Measurements from ENCODE around the gene HBB. TPM values are rescaled to one million over a fixed set of nuclear protein-coding genes. Genes with fewer than 3 reads are reported as not detected.

Gene HBB
- polyA plus RNA-seq, 2 of the 4 experiments (the other 2 are of a cell fraction), result not detected

- WGBS (ENCODE audit: missing lambda C conversion rate), result 31% methylated on average over 2 of the region's 2 CpGs
Measured at GRCh38 chr11:5237420-5237819, 10.5 kb upstream of the HBB start.

DNA sequence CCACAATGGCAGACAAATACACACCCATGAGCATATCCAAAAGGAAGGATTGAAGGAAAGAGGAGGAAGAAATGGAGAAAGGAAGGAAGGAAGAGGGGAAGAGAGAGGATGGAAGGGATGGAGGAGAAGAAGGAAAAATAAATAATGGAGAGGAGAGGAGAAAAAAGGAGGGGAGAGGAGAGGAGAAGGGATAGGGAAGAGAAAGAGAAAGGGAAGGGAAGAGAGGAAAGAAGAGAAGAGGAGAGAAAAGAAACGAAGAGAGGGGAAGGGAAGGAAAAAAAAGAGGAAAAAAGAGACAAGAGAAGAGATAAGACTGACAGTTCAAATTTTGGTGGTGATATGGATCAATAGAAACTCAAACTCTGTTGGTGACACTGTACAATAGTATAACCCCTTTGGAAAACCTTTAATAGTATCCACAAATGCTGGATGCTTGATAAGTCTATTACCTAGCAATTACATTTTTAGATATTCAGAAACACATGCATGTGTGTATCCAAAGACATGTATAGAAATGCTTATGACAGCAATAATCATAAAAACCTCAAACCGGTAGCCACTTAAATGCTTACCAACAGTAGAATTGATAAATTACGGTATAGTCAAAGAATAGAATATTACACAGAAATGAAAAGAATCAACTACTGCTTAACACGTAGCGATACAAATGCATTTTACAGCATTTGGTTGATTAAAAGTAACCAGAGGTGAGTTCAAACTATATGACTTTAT is 8.7 kb upstream of the HBB start:
- DNase-seq (ENCODE audit: low read depth in 1 of 2, low spot score in 1 of 2) (no peak), ATAC-seq (no peak), FAIRE-seq (no peak)
- Histone ChIP-seq H3K4me1 (no peaks in the 10 kb centered on the region), H3K4me2 (no peak overlapping the region), H3K27ac (no peak overlapping the region), H3K9me3 (no peaks in the 10 kb centered on the region), H3K4me3 (no peak overlapping the region)
- no peak for TF ChIP-seq KDM1A (IDR thresholded peaks at IDR 0.05; ENCODE audit: low read depth)
- no peak for TF ChIP-seq HOXA7 (CRISPR knock-in tag; IDR thresholded peaks at IDR 0.05)
- TF ChIP-seq MAFK (IDR thresholded peaks at IDR 0.05; ENCODE audit: partially characterized antibody), result peak; percentile 62
- POLR2A ChIA-PET, result no interaction called here
- 50% methylated on average over 5 of the region's 5 CpGs for WGBS (ENCODE audit: missing lambda C conversion rate)
- CTCF ChIA-PET, result no interaction called here

More at GRCh38 chr11:5237420-5237819, 10.5 kb upstream of the HBB start:
- no peak for ATAC-seq
- H3K4me1 ChIP-seq, result no peaks in the 10 kb centered on the region
- no peak overlapping the region for H3K27ac ChIP-seq
- DNase-seq (ENCODE audit: low read depth in 1 of 2, low spot score in 1 of 2), result no peak
- no peak for TF ChIP-seq FOSB (CRISPR knock-in tag; IDR thresholded peaks at IDR 0.05)
- no peak for TF ChIP-seq CBX8 (IDR thresholded peaks at IDR 0.05)
- TF ChIP-seq POLR2A (IDR thresholded peaks at IDR 0.05; ENCODE audit: low read length), result no peak
- TF ChIP-seq RAD21 (conservative IDR thresholded peaks at IDR 0.05 in 1 of 2, IDR thresholded peaks at IDR 0.05 in 1 of 2), result no peak
- TF ChIP-seq MAFK (IDR thresholded peaks at IDR 0.05; ENCODE audit: partially characterized antibody), result no peak
- TF ChIP-seq, protein P1, sequence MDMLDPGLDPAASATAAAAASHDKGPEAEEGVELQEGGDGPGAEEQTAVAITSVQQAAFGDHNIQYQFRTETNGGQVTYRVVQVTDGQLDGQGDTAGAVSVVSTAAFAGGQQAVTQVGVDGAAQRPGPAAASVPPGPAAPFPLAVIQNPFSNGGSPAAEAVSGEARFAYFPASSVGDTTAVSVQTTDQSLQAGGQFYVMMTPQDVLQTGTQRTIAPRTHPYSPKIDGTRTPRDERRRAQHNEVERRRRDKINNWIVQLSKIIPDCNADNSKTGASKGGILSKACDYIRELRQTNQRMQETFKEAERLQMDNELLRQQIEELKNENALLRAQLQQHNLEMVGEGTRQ (IDR thresholded peaks at IDR 0.05), result no peak
- no peak for TF ChIP-seq JUNB (IDR thresholded peaks at IDR 0.05)
- no peak for FAIRE-seq
- no peak overlapping the region for H3K4me2 ChIP-seq
- H3K9me3 ChIP-seq, result no peaks in the 10 kb centered on the region
- no peak overlapping the region for H3K4me3 ChIP-seq
- ChIA-PET POLR2A (no interaction called here), CTCF (no interaction called here)

DNA sequence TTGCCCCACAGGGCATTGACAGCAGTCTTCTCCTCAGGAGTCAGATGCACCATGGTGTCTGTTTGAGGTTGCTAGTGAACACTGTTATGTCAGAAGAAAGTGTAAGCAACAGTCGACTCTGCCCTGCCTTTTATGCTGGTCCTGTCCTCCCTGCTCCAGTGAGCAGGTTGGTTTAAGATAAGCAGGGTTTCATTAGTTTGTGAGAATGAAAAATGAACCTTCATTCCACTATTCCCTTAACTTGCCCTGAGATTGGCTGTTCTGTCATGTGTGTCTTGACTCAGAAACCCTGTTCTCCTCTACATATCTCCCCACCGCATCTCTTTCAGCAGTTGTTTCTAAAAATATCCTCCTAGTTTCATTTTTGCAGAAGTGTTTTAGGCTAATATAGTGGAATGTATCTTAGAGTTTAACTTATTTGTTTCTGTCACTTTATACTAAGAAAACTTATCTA is 7.5 kb upstream of the HBB start, which contains the start of gene HBD:
TSS of gene HBD (minus strand) at position 103 of the 454 bp plus-strand sequence. CDS start at position 53, 50 bp downstream.
- CTCF ChIA-PET, result no interaction called here
- no peaks in the 10 kb centered on the region for H3K9me3 ChIP-seq
- no peak for TF ChIP-seq EHF (CRISPR knock-in tag; IDR thresholded peaks at IDR 0.05)
- TF ChIP-seq FOXS1 (CRISPR knock-in tag; IDR thresholded peaks at IDR 0.05), result no peak
- no peak for TF ChIP-seq NR3C1 (IDR thresholded peaks at IDR 0.05)
- TF ChIP-seq TP53 (CRISPR knock-in tag; IDR thresholded peaks at IDR 0.05), result no peak
- TF ChIP-seq HDAC2 (IDR thresholded peaks at IDR 0.05), result no peak
- no peak for TF ChIP-seq CTCF (IDR thresholded peaks at IDR 0.05)
- no peak for TF ChIP-seq MYC (IDR thresholded peaks at IDR 0.05; ENCODE audit: borderline replicate concordance, low read length)
- TF ChIP-seq, protein P1 (IDR thresholded peaks at IDR 0.05), result no peak
- H3K27ac ChIP-seq, result no peak within 1 kb of the TSS
- H3K4me3 ChIP-seq, result no peak within 1 kb of the TSS
- POLR2A ChIA-PET, result no interaction called here
- 17% methylated on average over 2 of the region's 2 CpGs for WGBS (ENCODE audit: missing lambda C conversion rate)
- no peak for DNase-seq (ENCODE audit: low read depth in 1 of 2, low spot score in 1 of 2)
- H3K4me2 ChIP-seq, result no peak within 1 kb of the TSS
- H3K4me1 ChIP-seq, result no peaks in the 10 kb centered on the region
- no peak for ATAC-seq
- FAIRE-seq, result no peak

- POLR2A ChIA-PET, result no interaction called here
- ATAC-seq (no peak), DNase-seq (ENCODE audit: low read depth in 1 of 2, low spot score in 1 of 2) (no peak), FAIRE-seq (no peak)
- CTCF ChIA-PET, result no interaction called here
- no peak overlapping the region for H3K4me2 ChIP-seq
- H3K4me3 ChIP-seq, result no peak overlapping the region
- WGBS (ENCODE audit: missing lambda C conversion rate), result 2% methylated on average over 1 of the region's 1 CpG
- no peaks in the 10 kb centered on the region for H3K9me3 ChIP-seq
- H3K4me1 ChIP-seq, result no peaks in the 10 kb centered on the region
- H3K27ac ChIP-seq, result no peak overlapping the region
- TF ChIP-seq ZSCAN20 (CRISPR knock-in tag; IDR thresholded peaks at IDR 0.05), result no peak
- no peak for TF ChIP-seq MAZ (IDR thresholded peaks at IDR 0.05; ENCODE audit: borderline replicate concordance, low read depth, low read length)
- TF ChIP-seq BHLHE40 (IDR thresholded peaks at IDR 0.05; ENCODE audit: low read depth, low read length), result no peak
- TF ChIP-seq ESRRA (IDR thresholded peaks at IDR 0.05; ENCODE audit: borderline replicate concordance, low read length), result no peak
- TF ChIP-seq FOSL2 (IDR thresholded peaks at IDR 0.05), result no peak
- TF ChIP-seq FOSL2 (CRISPR knock-in tag; IDR thresholded peaks at IDR 0.05), result no peak
- no peak for TF ChIP-seq BCL3 (IDR thresholded peaks at IDR 0.05)
- TF ChIP-seq NPAS2 (CRISPR knock-in tag; IDR thresholded peaks at IDR 0.05; ENCODE audit: borderline replicate concordance), result no peak
- TF ChIP-seq MAFK (IDR thresholded peaks at IDR 0.05; ENCODE audit: partially characterized antibody), result no peak
- no peak for TF ChIP-seq HOXB13 (CRISPR knock-in tag; IDR thresholded peaks at IDR 0.05; ENCODE audit: low read depth)
- no peak for TF ChIP-seq RNF2 (IDR thresholded peaks at IDR 0.05; ENCODE audit: borderline replicate concordance, low read depth)
- no peak for TF ChIP-seq SREBF2 (IDR thresholded peaks at IDR 0.05)
- no peak for TF ChIP-seq ZNF302 (CRISPR knock-in tag; IDR thresholded peaks at IDR 0.05)
- no peak for TF ChIP-seq EHF (CRISPR knock-in tag; IDR thresholded peaks at IDR 0.05)
- TF ChIP-seq CEBPB (IDR thresholded peaks at IDR 0.05), result no peak
Measured at GRCh38 chr11:5233307-5233706, 6.4 kb upstream of the HBB start.

Data from A549 (cell line).